Endothelial cell of umbilical vein (primary cell): ENCODE results near the gene SMARCC1. TPM values are rescaled to one million over a fixed set of nuclear protein-coding genes. Genes with fewer than 3 reads are reported as not detected.
"Not testable (repeated sequence)": the region's sequence is repeated elsewhere in the genome, so short reads cannot be mapped to it uniquely, and the experiment has no call there.

Experiments used
- BruUV-seq: library from RNA; stranded (reverse); fragments of 400-500 nt; replicated peaks from 2 replicates; lab custom pipeline; 2021; lab: Mats Ljungman, UMichigan
- CTCF ChIA-PET: fragments of 300-600, 350-600 bp; sonication (Branson Sonifier 250); formaldehyde crosslinking; loops from one replicate; lab custom pipeline; 2021; ENCODE audit warnings: antibody characterized with exemption, inconsistent platforms; lab: Charles Lee
- POLR2A ChIA-PET: fragments of 300-600, 350-600 bp; sonication (Branson Sonifier 250); formaldehyde crosslinking; loops from one replicate; lab custom pipeline; 2021; ENCODE audit warnings: antibody characterized with exemption, inconsistent platforms; lab: Charles Lee
- DNase-seq: peaks from one replicate; pipeline ENCODE4 v3.0.0-alpha.2; 2011; ENCODE audit warnings: low read depth, low spot score
- FAIRE-seq: peaks from 2 replicates; lab custom pipeline; 2011; peaks lifted over from hg19 to GRCh38; lab: Jason Lieb, UNC
- H2AFZ ChIP-seq: 2 replicates; pipeline ENCODE4 v1.6.0; 2012; ENCODE audit warnings: low read depth, low read length, control low read depth, inconsistent platforms
- H3K27ac ChIP-seq: 2 replicates; pipeline ENCODE4 v1.5.1; 2011; ENCODE audit warnings: low read depth, mild to moderate bottlenecking, control low read depth, low read length, moderate library complexity; ENCODE audit not compliant: insufficient read depth
- H3K27me3 ChIP-seq, 2 experiments: 2 replicates each; pipeline versions ENCODE4 v1.6.0 to v1.6.1; 2011; ENCODE audit warnings: low read length in 2 of 2, mixed read lengths in 1 of 2; ENCODE audit not compliant: control insufficient read depth in 2 of 2, insufficient read depth in 2 of 2
- H3K36me3 ChIP-seq, 2 experiments: 2 replicates in 1 of 2; 3 replicates in 1 of 2; pipeline ENCODE4 v1.5.1; 2011; ENCODE audit warnings: low read length in 2 of 2, mild to moderate bottlenecking in 1 of 2, moderate library complexity in 1 of 2; ENCODE audit not compliant: control insufficient read depth in 2 of 2, insufficient read depth in 2 of 2; ENCODE audit errors: extremely low read depth in 1 of 2
- H3K4me1 ChIP-seq: 3 replicates; pipeline ENCODE4 v1.5.1; 2011; ENCODE audit warnings: mild to moderate bottlenecking, low read length; ENCODE audit not compliant: control insufficient read depth, insufficient read depth; ENCODE audit errors: extremely low read depth
- H3K4me2 ChIP-seq: 2 replicates; pipeline ENCODE4 v1.6.1; 2011; ENCODE audit warnings: low read length, control low read depth, mixed read lengths; ENCODE audit not compliant: insufficient read depth
- H3K4me3 ChIP-seq, 3 experiments: fragments of 200-600 bp in 1 of 3; sonication (generic), shearing (Covaris generic) in 1 of 3; replicated peaks in 1 of 3; 2 replicates each; pipeline ENCODE4 v1.5.1; 2011 to 2016; ENCODE audit warnings: control low read depth in 3 of 3, low read length in 3 of 3, mild to moderate bottlenecking in 2 of 3, inconsistent platforms in 1 of 3, low read depth in 1 of 3, moderate library complexity in 1 of 3; ENCODE audit not compliant: insufficient read depth in 1 of 3
- H3K79me2 ChIP-seq: 2 replicates; pipeline ENCODE4 v1.6.0; 2012; ENCODE audit warnings: low read length, inconsistent platforms; ENCODE audit not compliant: control insufficient read depth, insufficient read depth
- H3K9ac ChIP-seq: replicated peaks from 2 replicates; pipeline ENCODE3; 2011; ENCODE audit warnings: low read length, control low read depth; ENCODE audit not compliant: insufficient read depth; ENCODE audit errors: extremely low read depth
- H3K9me1 ChIP-seq: replicated peaks from 3 replicates; pipeline ENCODE4 v1.6.0; 2011; ENCODE audit warnings: mild to moderate bottlenecking, low read length; ENCODE audit not compliant: control insufficient read depth, insufficient read depth; ENCODE audit errors: extremely low read depth
- H3K9me3 ChIP-seq: replicated peaks from 2 replicates; pipeline ENCODE4 v1.5.1; 2012; ENCODE audit warnings: low read length, inconsistent platforms; ENCODE audit not compliant: control insufficient read depth, insufficient read depth
- H4K20me1 ChIP-seq: replicated peaks from 2 replicates; pipeline ENCODE3; 2011; ENCODE audit warnings: mild to moderate bottlenecking, low read length; ENCODE audit not compliant: control insufficient read depth, insufficient read depth; ENCODE audit errors: extremely low read depth
- CTCF ChIP-seq, 2 donors: IDR thresholded peaks; 1 replicate in 1 of 2; 2 replicates in 1 of 2; pipeline ENCODE4 v1.5.1; 2011; ENCODE audit warnings: low read length in 2 of 2, mild to moderate bottlenecking in 2 of 2, moderate library complexity in 2 of 2, control low read depth in 1 of 2, inconsistent platforms in 1 of 2, low read depth in 1 of 2; ENCODE audit not compliant: insufficient read depth in 1 of 2; ENCODE audit errors: extremely low read depth in 1 of 2
- EZH2 ChIP-seq: IDR thresholded peaks from 2 replicates; pipeline ENCODE4 v1.6.1; 2012; ENCODE audit warnings: borderline replicate concordance, low read depth, mild to moderate bottlenecking, moderate library complexity, low read length, inconsistent platforms; ENCODE audit not compliant: severe bottlenecking
- FOS ChIP-seq: IDR thresholded peaks from 2 replicates; pipeline ENCODE4 v1.6.1; 2011; ENCODE audit warnings: mild to moderate bottlenecking, low read length, moderate library complexity, borderline replicate concordance; ENCODE audit not compliant: insufficient read depth
- GATA2 ChIP-seq: IDR thresholded peaks from 2 replicates; pipeline ENCODE4 v1.7.0; 2011; ENCODE audit warnings: low read depth, mild to moderate bottlenecking, moderate library complexity, mixed read lengths, low read length; ENCODE audit not compliant: insufficient read length, insufficient read depth
- JUN ChIP-seq: IDR thresholded peaks from 2 replicates; pipeline ENCODE4 v1.6.1; 2011; ENCODE audit warnings: borderline replicate concordance, low read depth; ENCODE audit not compliant: insufficient read length, insufficient read depth
- MAX ChIP-seq: IDR thresholded peaks from 2 replicates; pipeline ENCODE4 v1.6.1; 2011; ENCODE audit not compliant: insufficient read depth, insufficient read length
- MYC ChIP-seq: IDR thresholded peaks from one replicate; pipeline ENCODE4 v1.6.1; 2011; ENCODE audit warnings: mild to moderate bottlenecking, low read depth, low read length
- POLR2A ChIP-seq: IDR thresholded peaks from 2 replicates; pipeline ENCODE4 v1.6.1; 2012; ENCODE audit warnings: low read depth, mild to moderate bottlenecking, control low read depth, low read length
- POLR2AphosphoS5 ChIP-seq: IDR thresholded peaks from 2 replicates; pipeline ENCODE4 v1.6.1; 2012; ENCODE audit warnings: low read depth, mild to moderate bottlenecking, control low read depth, low read length, moderate library complexity; ENCODE audit not compliant: insufficient read depth
- dilution Hi-C: fragments of 300-500 bp; cut with MboI; formaldehyde crosslinking; loops from one replicate; pipeline ENCODE4 v1.15.0; 2019; ENCODE audit warnings: low sequenced_read_pairs; ENCODE audit not compliant: extremely low pct_ligation_motif_present
- intact Hi-C: fragments of 100-400 bp; cut with micrococcal nuclease; formaldehyde crosslinking; loops from one replicate; pipeline ENCODE4 v1.10.0; 2022
- polyA plus RNA-seq, 4 experiments: library from polyadenylated mRNA; depleted of rRNA in 3 of 4; stranded (reverse) in 3 of 4; unstranded in 1 of 4; fragments of >200 nt; gene quantifications; 2 replicates each; pipeline versions ENCODE4 v1.2.1 to v1.2.3, GENCODE V29; 2011 to 2012; ENCODE audit warnings: missing spikeins in 1 of 4
- total RNA-seq: library from RNA; stranded (reverse); gene quantifications from 2 replicates; pipeline ENCODE4 v1.2.3, GENCODE V29; 2021

SMARCC1 gene
- total and polyA plus RNA-seq, 2 donors (not counting 3 experiments of a cell fraction or from before 2014, with no cell fraction given) = 23.0 to 138 TPM

- FAIRE-seq, CTCF ChIA-PET, H3K9me1 ChIP-seq, intact Hi-C loops, dilution Hi-C loops, H3K36me3 ChIP-seq, BruUV-seq, H3K4me2 ChIP-seq, H3K9ac ChIP-seq, H3K4me1 ChIP-seq, H3K4me3 ChIP-seq, H4K20me1 ChIP-seq, H3K27me3 ChIP-seq, DNase-seq, H3K9me3 ChIP-seq, H2AFZ ChIP-seq, POLR2A ChIA-PET, H3K27ac ChIP-seq: not testable (repeated sequence)
- peaks cover 80% of the 10 kb centered on the region for H3K79me2 ChIP-seq
Observed at GRCh38 chr3:47750811-47751354, 30.8 kb downstream of the SMARCC1 start.

GRCh38 chr3:47747558-47747957 lies 34.1 kb downstream of the SMARCC1 start:
- H3K4me3 ChIP-seq = no peak overlapping the region
- no peak overlapping the region for H2AFZ ChIP-seq
- TF ChIP-seq CTCF (IDR thresholded peaks at IDR 0.05; ENCODE audit: extremely low read depth in 1 of 2, insufficient read depth in 1 of 2, low read depth in 1 of 2, low read length in 2 of 2) (no peak), MYC (no peak), MAX (no peak), GATA2 (no peak), FOS (no peak), EZH2 (no peak), POLR2A (no peak), JUN (no peak), POLR2AphosphoS5 (no peak)
- peaks cover 75% of the 10 kb centered on the region for H3K79me2 ChIP-seq
- BruUV-seq = no TSS peak
- peaks cover 0 to 4% of the 10 kb centered on the region in 2 experiments for H3K36me3 ChIP-seq
- no peaks in the 10 kb centered on the region for H3K27me3 ChIP-seq
- no peak for DNase-seq
- H3K4me1 ChIP-seq = peaks cover 4% of the 10 kb centered on the region
- no peak overlapping the region for H3K9ac ChIP-seq
- H3K9me1 ChIP-seq = no peaks in the 10 kb centered on the region
- no peak for FAIRE-seq
- H4K20me1 ChIP-seq = peaks cover 6% of the 10 kb centered on the region
- H3K4me2 ChIP-seq = no peak overlapping the region
- ChIA-PET CTCF (no interaction called here), POLR2A (no interaction called here)
- no peak overlapping the region for H3K27ac ChIP-seq
- intact Hi-C loops = no loop called here
- no peaks in the 10 kb centered on the region for H3K9me3 ChIP-seq
- dilution Hi-C loops = no loop called here
